HL-60/S4 (cell line): Measurements from ENCODE around the gene HOXA6.

Experiments used
- in situ Hi-C: fragments of 300-500 bp; cut with MboI; formaldehyde crosslinking; loops from 2 replicates; pipeline ENCODE4 v1.14.3; 2022; ENCODE audit warnings: low sequenced_read_pairs

Gene HOXA6

DNA sequence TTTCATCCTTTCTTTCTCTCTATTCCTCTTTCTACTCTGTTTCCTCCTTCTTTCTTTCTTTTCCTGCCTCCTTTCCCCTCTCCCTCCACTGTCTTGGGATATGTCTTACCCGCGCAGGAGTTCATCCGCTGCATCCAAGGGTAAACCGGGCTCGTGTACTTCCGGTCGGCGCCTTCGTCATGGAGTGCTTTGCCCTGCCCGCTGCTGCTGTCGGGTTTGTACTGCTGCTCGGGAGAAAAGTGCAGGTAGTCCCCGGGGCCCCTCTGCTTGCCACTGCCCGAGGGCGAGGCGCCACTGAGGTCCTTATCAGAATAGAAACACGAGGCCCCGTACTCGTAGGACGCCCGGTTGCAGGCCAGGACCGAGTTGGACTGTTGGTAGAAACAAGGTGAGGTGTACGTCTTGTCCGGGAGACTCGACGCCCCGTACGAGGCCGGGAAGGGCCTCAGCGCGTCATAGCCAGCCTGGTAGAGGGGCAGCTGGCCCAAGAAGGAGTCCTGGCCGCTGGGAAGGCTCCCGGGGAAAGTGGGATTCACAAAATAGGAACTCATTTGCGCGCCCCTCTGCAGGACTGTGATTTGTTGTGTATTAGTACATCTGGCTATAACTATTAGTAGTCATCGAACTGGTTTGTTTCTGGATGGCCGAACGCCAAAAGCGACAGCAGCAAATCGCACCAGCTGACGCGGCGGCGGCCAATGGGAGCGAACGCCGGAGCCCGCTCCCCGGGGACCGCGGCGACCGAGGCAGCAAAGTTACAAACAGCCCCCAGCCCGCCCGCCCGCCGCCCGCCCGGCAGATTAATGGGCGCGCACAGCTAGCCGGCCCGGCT is at the start of gene HOXA6:
TSS of gene HOXA6 (minus strand) at position 576 of the 832 bp plus-strand sequence. CDS start at position 551, 25 bp downstream.
- in situ Hi-C loops = no loop called here

DNA sequence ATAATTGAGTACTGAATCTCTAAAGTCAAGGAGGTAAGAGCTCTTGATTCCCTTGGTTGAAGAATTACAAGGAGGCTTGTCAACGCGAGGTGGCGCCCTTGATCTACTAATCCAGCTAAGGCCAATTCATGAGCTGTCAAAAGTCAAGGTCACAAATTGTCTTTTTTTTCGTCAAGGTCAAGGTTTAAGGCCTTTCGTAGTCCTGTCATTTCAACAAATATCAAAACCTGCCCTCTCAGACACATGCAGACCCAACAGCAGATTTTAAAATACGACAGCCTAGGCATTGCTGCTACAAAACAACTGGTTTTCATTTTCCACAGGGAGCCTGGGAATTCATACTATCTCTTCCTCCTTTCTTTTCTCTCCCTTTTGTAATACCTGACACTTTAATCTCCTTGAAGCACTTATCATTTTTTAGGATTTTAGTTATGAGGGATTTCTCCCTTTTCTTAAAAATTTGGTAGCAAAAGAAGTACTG is 48.8 kb upstream of the HOXA6 start:
- in situ Hi-C loops = no loop called here

DNA sequence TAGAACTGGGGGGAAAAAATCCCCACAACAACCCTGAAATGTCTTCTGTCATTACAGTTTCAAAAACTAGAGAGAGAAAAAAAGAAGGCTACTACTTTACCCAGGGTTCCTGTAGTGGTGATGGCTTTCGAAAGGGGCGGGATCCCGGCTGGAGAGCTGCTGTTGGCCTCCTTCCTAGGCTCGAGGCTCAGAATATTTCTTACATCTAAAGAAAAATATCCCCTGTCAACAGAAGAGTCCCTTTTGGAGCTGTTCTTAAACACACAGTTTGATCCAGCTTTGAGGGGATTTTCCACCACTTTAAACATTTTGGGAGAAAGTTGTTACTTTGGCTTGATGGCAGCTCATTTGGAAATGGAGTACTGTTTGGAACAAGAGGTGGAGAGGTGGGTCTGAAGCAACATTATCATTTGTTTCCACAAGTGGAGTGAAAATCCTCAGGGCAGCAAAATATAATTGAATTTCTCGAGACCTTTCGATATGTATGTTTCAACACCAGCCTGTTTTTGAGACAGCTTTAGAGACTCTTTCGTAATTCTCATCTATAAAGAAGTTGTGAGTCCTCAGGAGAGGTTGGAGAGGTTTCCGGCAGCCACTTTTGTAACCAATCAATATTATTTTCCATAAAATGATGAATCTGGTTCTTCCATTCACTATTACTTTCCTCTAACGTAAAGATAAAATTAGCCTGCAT is 47.3 kb upstream of the HOXA6 start:
- in situ Hi-C loops = no loop called here

DNA sequence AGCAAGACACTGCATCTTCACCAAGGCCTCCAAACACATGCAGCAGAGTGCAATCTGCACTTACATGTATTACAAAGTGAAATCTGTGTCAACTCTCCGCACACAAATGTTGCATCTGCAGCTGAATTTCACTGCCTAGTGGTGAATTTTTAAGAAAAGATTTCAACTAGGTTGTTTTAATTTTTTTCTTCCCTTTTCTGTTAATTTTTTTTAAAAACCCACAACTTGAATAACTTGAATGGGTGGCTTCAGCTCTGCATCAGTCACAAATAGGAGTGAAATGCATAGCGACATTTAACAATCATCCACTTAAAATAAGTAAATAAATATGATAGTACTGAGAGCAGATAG is 46.4 kb upstream of the HOXA6 start:
- in situ Hi-C loops = no loop called here

DNA sequence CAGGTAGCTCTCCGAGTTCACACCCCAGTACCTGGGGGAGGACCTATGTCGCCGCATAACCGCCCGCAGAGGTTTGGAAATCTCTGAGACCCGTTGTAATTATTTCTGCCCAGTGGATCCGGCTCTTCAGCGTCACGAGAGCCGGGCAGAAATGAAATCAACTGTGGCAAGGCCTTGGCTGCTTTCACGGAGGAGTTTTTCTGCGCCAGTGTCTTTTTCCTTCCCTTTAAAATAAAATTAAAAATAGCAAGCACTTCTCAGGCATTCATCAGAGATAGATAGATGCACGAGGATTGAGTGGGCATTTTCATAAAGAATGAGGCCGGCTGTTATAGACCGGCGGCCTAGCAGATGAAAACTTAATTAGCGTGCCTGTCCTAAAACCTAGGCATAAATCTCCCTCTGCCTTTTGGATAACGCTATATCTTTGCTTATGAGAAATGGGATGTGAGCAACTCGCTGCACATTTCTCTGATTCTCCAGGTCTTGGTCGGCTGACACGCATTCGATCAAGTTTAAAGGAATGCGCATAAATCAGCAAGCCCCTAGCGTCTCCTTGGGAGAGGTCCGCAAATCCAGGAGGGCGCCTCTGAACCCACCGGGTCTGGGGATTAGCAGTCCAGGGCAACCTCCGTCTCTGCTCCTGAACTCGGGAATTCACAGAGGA is 45.9 kb upstream of the HOXA6 start:
- in situ Hi-C loops = no loop called here

DNA sequence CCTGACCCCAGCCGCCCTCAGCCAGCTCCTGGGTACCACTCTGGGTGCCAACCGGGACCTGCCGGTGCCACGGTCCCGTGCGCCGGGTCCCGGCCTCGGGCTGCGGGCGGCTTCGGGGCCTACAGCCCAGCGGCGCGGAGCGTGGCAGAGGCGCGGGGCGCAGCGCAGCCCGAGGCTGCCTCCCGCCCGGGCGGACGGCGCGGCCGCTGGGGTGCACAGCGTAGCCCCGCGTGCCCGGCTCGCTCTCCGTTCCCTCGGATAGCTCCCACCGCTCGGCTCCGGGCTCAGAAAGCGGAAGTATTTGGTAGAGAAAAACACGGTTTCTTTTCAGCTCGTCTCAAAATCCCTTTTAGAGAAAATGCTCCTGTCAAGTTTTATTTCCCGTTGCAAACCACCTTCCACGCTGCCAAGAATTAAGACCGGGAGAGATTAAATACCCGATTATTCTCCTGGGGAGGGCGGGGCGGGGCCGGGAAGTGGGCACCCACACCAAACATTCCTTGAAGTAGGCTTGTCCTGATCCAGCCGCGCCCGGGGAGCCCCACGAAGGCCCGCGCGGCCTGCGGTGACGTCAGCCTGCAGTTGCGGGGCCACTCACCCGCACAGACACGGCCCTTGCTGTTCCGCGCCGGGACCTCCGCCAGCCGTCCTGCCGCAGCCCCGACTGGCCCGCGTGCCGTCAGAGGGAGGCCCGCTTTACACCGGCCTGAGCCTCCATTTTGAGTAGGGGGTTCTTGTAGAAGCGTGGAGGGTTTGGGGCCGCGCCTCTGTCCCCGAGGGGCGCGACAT is 45.2 kb upstream of the HOXA6 start:
- in situ Hi-C loops = no loop called here

DNA sequence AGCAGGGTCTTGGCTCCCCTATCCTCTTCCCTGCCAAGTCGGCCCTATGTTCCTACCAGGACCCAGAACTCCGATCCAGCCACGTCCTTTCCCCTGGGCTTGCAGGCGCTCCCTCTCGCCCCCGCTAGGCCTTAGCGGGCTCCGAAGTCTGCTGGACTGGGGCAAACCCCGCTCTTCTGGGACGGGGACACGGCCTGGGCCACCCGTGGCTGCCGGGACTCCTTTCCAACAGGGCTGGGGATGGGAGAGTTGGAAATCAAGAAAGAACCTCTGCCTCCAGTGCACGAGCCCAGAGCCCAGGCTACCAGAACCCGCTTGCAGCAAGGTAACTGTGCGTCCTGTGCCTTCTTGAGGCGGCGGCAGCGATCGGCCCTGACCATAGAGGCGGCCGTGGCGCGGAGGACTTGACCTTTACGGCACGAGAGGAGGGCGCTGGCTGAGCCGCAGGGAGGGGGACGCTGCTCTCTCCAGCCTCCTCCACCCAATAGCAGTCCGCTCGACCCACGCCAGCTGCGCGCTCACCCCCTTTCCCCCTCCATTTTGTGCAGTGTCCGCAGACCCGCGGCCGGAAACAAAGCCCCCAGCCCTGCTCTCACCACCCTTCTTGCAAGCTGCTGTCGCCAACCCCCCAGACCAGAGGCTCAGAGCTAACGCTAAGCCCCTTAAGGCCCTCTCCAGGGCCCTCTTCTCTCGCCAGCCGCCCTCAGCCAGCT is 44.4 kb upstream of the HOXA6 start:
- in situ Hi-C loops = no loop called here

DNA sequence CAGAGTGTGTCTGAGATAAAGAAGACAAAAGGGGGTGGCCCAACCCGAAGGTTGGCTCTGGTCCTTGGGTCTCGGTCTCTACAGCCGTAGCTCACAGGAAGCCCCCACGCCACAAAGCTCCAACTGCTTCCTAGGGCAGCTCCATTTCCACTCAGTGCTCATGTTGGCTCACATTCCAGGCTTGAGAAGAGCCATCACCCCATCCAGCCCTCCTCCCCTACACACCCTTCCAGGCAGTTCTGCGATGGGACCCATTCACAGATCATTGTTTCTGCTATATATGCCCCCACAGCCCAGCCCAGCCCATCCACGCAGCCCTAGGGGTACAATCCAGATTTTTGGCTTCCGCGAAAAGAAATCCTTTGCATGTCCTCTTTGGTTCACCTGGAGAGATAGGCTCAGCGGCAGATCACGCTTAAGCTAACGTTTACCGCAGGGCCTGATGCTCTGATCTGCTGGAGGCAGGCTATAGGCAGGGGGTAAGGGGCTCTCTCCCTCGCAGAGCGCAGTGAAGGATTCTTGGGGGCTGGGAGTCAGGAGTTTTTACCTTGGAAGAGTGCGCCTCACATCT is 43.7 kb upstream of the HOXA6 start:
- in situ Hi-C loops = no loop called here

DNA sequence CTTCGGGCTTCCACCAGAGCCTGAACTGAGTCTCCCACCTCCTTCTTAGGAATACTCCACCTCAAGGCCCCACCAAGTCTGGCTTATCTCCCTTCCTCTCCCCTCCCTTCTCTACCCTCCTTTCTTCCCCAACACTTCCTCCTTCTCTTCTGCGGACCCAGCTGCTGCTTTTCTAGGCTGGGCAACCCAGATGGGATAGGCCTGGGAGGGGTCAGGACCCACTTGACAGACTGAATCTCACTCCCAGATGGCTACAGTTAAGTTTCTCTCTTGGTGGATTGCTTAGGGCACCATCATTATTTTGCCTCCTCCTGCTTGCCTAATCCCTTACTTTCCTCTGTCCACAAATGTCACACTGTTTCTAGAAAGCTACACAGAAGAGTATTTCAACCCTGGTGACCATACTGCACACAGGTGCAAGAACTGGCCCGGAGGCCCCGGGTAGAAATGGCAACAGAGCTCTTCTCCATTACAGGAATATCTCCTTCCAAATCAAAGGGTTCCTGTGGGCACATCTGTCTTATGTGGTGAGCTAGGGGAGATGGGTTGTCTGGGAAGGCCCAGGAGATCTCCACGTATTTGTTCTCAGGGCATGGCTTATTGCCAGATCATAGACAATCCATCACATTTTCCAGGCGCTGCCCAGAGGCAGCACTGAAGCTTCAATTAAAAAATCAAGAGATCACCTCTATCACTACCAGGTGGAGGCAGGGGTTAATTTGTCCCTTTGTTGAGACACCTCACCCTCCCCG is 42.6 kb upstream of the HOXA6 start:
- in situ Hi-C loops = no loop called here

DNA sequence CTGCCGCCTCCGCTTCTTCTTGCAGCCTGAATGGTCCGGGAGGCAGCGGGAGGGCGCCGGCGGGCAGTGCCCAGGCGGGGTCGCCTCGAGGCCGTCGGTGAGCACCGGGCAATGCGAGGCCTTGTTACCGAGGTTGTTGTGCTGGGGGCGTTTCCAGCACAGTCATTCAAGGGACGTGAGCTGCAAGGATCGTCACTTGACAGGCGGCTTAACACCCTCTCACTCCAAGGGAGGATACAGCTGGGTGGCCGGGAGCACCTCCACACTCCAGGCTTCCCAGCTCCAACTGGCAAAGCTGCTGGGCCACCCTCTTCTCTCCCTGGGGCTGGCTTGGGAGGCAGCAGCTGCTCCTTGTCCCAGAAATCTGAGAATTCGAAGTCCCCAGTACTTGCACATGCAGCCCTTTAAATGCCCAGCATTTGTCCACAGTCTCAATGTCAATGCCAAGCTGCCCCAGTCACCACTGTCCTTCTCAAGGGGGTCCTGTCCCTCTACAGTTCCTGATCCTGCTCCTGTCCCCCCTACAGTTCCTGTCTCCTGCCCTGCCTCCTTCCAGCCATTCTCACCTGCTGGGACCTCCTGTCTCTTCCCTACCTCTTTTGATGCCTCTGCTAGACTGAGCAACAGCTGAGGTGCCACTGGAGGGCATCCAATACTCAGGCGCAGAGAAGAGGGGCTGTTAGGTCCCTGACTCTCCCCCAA is 41.9 kb upstream of the HOXA6 start:
- in situ Hi-C loops = no loop called here

DNA sequence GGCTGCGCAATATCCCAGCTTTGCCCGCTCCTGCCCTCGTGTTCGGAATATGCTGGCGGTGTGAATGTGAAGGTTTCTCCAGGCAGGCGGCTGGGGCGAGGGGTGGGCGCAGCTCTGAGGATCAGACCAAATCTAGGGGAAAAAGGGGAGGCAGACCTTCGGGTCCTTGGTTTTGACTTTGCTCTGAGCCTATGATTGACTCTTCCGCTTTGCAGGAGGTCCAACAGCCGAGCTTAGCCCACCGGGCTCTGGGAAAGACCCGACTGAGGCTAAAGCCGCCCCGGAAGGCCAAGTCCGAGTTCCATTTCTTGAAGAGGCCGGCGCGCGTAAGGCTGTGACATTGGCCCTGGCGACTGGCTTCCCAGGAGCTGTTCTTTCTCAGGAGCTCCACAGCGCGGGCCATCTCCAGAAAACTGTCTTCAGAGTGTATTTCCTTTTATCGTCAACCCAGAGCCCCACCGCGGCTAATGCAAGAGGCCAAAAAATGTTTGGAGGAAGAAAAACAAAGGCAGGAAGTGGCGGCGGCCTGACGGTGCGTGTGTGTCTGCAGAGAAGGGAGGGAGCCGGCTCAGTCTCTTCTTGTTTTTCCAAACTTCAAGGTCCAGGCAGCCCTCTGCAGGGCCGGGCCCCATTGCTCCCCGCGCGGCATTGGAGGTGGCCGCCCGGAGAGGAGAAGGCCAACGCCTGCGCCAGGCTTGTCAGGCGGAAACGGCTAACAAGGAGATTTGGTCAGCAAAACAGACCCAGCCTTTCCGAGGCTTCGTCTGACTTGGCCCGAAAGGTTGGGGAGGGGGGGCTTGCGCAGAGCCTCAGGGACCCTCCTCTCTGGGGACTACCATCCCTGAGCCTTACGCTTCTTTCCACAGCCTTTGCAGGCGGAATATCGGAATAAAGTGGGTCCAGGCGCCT is 41.1 kb upstream of the HOXA6 start:
- in situ Hi-C loops = no loop called here

DNA sequence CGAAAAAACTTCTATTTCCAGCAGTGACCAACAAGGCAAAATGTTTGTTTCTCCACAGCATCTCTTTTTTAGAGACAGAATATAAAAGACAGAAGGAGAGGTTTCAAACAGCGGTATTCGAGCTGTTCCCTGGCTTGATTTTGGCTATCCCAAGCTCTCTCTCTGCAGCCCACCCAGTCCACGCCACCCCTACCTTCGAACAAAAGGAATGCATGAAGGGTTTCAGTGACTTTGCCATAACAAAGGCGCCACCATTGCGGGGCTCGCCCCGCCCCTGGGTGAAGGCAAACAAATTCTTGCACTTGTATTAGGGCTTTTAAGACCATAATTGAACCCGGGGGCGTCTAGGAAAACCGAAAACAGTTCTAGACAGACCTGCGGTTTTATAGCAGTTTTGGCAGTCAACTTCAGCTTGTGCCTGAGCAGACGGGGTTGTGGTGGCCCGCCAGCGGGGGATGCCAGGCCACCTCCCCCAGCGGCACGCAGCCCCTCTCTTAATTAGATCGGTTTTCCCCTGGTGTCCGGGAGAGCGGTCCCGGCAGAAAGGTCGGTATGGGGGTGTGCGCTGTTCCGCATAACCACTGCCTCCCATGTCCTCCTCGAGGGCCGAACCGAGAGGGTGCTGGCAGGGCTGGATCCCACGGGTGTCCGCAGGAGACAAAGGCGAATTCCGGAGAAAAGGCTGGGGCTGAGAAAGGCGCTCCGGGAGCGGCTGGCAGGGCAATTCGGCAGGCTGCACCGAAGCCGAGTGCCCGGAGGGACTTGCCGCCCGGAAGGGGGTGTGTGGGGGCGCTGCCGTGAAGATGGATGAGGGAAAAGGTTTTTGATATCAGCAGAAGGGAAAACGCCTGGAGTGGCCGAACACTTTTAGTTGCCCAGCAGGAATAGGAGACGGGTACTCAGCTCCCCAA is 40.2 kb upstream of the HOXA6 start:
- in situ Hi-C loops = no loop called here

DNA sequence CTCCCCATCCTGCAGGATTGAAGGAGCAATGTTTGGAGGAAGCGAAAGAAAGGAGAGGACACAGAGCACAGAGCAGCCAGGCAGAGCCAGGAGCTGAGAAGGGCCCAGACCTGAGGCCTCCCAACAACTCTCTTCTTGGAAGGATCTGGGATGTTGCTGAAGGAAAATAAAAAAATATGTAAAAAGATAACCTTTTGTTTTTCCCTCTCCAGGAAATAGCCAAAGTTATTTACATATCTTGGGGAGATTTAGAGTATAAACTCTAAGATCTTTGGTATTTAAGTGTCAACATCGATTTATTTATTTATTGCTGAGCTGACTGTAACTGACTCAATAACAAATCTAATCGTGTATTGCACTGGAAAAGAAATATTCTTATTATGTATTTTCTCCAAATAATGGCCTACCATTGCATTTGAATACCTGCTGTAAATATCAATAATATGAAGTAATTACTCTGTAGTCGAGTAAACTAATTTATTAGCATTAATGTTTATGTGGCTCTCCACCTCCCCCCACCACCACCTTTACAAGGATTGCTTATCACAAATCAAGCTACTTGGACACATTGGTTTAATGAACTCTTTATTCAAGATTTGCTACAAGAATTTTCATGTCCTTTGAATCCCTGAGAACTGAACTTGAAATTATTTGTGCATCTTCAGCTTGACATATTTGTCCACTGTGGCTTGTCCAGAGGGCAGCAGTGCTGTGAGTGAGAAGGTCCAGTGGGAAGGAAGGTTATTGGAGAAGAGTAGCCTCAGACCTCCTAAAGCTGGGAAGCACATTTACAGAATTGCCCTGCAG is 39.3 kb upstream of the HOXA6 start:
- in situ Hi-C loops = no loop called here

DNA sequence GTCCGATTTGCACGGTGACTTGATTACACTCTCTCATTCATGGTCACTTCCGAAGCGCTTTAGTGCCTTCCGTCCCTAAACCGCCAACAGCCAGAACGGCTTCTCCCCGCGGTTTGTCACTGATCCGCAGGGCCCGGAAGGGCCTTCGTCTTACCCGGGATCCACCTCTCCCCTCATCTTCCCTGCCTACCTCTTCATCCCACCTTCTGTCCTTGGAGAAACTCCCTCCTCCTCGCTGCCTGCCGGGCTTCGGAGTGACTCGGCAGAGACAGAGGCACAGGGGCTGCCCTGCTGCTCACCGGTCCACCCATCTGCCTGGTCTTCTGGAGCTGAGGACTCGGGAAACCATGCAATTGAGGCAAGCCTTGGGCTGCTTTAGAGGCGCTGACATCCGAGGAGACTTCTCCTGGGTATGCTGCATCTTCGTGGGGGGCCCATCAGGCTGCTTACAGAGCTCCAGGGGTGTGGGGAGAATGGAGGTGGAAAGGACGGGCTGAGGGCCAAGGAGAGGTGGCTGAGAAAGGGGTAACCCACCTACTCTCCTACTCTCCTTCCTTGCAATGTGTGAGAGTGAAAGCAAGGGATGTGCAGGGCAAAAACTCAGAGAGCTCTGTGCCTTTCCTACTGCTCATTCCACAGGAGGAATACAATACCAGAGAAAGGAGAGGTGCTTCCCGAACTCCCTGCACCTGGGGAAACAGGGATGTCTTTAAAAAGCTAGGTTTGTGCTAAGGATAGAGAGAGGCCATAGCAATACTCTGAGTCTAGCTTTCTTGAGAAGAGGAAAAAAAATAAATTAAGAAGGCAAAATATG is 38.5 kb upstream of the HOXA6 start:
- in situ Hi-C loops = no loop called here
